Measurements from ENCODE around the gene INTS14.

Gene INTS14

DNA sequence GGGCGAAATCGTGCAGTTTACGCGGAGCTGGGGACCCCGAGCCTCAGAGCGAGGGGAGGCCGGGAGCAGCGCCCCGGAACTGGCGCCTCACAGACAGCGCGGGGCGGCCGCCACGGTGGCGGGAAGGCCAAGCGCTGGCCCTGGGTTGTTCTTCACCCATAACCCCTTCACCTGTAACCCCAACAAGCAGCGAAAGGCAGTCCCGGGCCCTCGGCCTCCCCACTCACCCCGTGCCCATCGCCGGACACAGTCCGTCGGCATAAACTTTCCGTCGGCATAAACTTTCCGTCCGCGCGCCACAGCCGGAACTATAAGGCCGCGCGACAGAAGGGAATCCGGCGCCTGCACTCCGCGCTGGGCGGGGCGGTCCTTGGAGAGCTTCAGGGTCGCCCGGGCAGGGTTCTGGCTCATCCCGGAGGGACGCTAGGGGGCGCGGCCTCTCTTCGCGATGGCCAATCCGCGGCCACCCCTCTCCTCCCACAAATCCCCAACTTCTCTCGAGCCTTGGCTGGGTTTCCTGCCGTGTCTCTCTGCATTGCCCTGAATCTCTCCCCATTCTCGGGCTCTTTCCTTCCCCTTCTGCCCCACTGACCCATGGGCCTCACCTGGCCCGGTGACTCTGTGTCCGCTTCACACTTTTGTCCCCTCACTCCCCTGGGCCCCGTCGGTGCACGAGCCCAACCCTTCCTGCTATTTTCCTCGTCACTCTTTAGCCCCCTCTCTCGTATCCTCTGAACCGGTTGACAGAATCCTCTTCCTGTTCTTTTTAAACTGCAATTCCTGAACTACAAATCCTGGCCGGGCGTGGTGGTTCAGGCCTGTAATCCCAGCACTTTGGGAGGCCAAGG, at the start of gene INTS14:
INTS14 (minus strand) TSS at position 261 of the 848 bp plus-strand sequence. CDS start 3,751 bp downstream, outside the sequence.
- H3K27ac ChIP-seq, result peak within 1 kb of the TSS; percentile 64
- TF ChIP-seq, protein P1, sequence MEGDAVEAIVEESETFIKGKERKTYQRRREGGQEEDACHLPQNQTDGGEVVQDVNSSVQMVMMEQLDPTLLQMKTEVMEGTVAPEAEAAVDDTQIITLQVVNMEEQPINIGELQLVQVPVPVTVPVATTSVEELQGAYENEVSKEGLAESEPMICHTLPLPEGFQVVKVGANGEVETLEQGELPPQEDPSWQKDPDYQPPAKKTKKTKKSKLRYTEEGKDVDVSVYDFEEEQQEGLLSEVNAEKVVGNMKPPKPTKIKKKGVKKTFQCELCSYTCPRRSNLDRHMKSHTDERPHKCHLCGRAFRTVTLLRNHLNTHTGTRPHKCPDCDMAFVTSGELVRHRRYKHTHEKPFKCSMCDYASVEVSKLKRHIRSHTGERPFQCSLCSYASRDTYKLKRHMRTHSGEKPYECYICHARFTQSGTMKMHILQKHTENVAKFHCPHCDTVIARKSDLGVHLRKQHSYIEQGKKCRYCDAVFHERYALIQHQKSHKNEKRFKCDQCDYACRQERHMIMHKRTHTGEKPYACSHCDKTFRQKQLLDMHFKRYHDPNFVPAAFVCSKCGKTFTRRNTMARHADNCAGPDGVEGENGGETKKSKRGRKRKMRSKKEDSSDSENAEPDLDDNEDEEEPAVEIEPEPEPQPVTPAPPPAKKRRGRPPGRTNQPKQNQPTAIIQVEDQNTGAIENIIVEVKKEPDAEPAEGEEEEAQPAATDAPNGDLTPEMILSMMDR (IDR thresholded peaks at IDR 0.05), result peak; percentile 85
- peak; percentile 41; the same call in 1 of the 2 replicates for TF ChIP-seq ZFX (IDR thresholded peaks at IDR 0.05; ENCODE audit: borderline replicate concordance)

GRCh38 chr15:65659502-65660052, 48.6 kb upstream of the INTS14 start:
- TF ChIP-seq, protein P1 (IDR thresholded peaks at IDR 0.05), result no peak
- TF ChIP-seq ZFX (IDR thresholded peaks at IDR 0.05; ENCODE audit: borderline replicate concordance), result no peak
- no peak overlapping the region for H3K27ac ChIP-seq

DNA sequence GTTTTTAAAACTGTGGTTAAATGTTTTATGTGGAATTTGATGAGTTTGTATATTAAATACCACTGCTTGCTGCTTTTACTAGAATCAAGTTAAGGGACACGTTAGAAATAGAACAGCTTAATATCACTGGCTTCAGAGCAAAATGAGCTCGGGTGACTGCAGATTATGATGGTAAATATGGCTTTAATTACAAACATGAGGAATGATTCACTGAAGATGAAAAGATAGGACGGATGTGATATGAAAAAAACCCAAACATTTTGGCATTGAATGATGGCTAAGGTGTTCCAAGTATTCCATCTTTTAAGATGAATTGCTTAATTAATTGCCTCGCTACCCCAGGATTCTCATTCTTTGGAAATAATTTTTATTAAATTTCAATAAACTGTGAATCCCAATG, 44.5 kb upstream of the INTS14 start:
- no peak for TF ChIP-seq ZFX (IDR thresholded peaks at IDR 0.05; ENCODE audit: borderline replicate concordance)
- TF ChIP-seq, protein P1 (IDR thresholded peaks at IDR 0.05), result no peak
- H3K27ac ChIP-seq, result no peak overlapping the region

DNA sequence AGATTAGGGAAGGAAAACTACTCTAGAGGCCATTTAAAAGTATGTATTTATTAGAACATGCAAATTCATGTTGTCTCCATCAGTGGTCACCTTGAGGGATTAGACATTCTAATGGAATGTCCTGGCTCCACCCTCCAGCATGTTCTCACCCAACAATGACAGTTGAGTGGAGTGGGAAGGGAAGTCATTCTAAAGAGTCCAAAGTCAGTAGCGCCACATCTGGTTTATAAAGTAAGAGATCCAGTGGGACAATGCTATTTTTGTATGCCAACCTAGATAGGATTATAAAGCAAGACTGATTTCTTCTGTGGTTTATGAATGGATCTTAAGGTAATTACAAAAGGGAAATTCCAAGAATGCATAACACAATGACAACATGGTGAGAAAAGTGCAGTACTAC, 44.1 kb upstream of the INTS14 start:
- TF ChIP-seq, protein P1 (IDR thresholded peaks at IDR 0.05), result no peak
- TF ChIP-seq ZFX (IDR thresholded peaks at IDR 0.05; ENCODE audit: borderline replicate concordance), result no peak
- no peak overlapping the region for H3K27ac ChIP-seq

DNA sequence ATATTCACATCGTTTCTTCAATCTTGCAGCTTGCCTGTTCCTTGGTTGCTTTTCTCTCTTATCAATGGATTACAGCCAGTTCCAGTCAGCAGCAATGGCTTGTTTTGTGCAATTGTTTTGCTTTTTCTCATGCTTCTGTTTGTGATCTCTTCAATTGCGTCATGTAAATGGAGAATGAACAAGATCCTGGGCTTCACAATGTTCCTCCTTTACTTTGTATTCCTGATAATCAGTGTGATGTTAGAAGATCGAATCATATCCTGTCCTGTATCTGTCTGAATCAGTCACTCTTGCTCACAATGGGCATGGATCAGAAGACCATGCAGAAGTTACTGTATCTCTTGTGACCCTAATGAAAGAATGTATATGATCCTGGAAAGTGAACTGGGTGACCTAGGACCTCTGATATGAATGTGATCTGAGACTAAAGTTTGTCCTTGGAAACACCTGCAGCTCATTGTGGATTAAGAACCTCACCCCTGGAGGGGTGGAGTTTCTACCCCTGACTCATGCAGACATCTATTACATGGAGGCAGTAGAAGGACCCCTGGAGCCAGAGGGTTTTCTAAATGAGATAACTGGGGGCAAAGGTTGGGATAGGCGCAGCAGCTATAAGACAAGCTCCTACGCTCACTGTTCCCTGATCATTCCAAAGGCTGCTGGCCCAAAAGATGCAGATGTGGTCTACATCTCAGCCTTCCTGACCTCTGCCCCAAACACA, 43.0 kb upstream of the INTS14 start:
- TF ChIP-seq, protein P1 (IDR thresholded peaks at IDR 0.05), result no peak
- no peak for TF ChIP-seq ZFX (IDR thresholded peaks at IDR 0.05; ENCODE audit: borderline replicate concordance)
- no peak overlapping the region for H3K27ac ChIP-seq

DNA sequence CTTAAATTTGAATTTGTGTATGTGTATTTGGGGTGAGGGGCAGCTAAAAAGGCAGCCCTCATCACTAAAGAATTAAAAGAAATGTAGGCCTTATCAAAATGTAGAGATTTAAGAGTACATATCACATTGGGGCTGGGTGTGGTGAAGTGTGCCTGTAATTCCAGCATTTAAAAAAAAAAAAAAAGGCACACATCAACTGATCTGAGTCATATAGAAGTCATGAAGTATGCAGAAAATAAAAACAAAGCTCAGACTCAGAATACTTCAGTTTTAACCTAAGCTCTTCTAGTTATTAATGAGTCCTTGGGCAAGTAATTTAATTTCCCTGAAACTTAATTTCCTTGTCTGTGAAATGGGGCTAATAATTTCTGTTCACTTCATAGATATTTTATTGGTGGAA, 42.4 kb upstream of the INTS14 start:
- no peak overlapping the region for H3K27ac ChIP-seq
- no peak for TF ChIP-seq ZFX (IDR thresholded peaks at IDR 0.05; ENCODE audit: borderline replicate concordance)
- TF ChIP-seq, protein P1 (IDR thresholded peaks at IDR 0.05), result no peak

All from 22Rv1 (cell line).